Chondrocyte (in vitro differentiated cells): ENCODE results near the gene KIAA1586. TPM values are rescaled to one million over a fixed set of nuclear protein-coding genes. Genes with fewer than 3 reads are reported as not detected.
"Not testable (repeated sequence)": the region's sequence is repeated elsewhere in the genome, so short reads cannot be mapped to it uniquely, and the experiment has no call there.

Experiments used
- DNase-seq: peaks from one replicate; pipeline ENCODE4 v3.0.0; 2021; ENCODE audit warnings: mixed read lengths, low spot score
- H3K27ac Mint-ChIP-seq: one replicate; pipeline ENCODE4 v1.8.0; 2021; ENCODE audit warnings: mild to moderate bottlenecking, moderate library complexity, mixed read lengths; ENCODE audit not compliant: unreplicated experiment
- H3K27me3 Mint-ChIP-seq: 2 replicates; pipeline ENCODE4 v1.8.0; 2021; ENCODE audit warnings: low read depth, mixed read lengths
- H3K36me3 Mint-ChIP-seq: 2 replicates; pipeline ENCODE4 v1.8.0; 2021; ENCODE audit warnings: low read depth, mixed read lengths
- H3K4me1 Mint-ChIP-seq: 2 replicates; pipeline ENCODE4 v1.8.0; 2021; ENCODE audit warnings: low read depth, mild to moderate bottlenecking, mixed read lengths
- H3K4me3 Mint-ChIP-seq: one replicate; pipeline ENCODE4 v1.8.0; 2021; ENCODE audit warnings: mild to moderate bottlenecking, moderate library complexity, mixed read lengths; ENCODE audit not compliant: unreplicated experiment
- H3K9me3 Mint-ChIP-seq: 2 replicates; pipeline ENCODE4 v1.8.0; 2021; ENCODE audit warnings: low read depth, mixed read lengths
- CTCF ChIP-seq: fragments of 200-600 bp; sonication (generic); IDR thresholded peaks from 2 replicates; pipeline ENCODE4 v1.5.0; 2021; ENCODE audit warnings: antibody characterized with exemption, mild to moderate bottlenecking, moderate library complexity
- total RNA-seq: library from RNA; stranded (reverse); gene quantifications from 3 replicates; pipeline ENCODE4 v1.2.1, GENCODE V29; 2021

The KIAA1586 gene
- total RNA-seq, 1 donor from 2014 or later, result 13.4 TPM

GRCh38 chr6:57085471-57085870 lies 39.0 kb downstream of the KIAA1586 start:
- H3K36me3 Mint-ChIP-seq, result peaks cover 2% of the 10 kb centered on the region
- peaks cover 3% of the 10 kb centered on the region for H3K9me3 Mint-ChIP-seq
- H3K27ac Mint-ChIP-seq, result no peak overlapping the region
- no peaks in the 10 kb centered on the region for H3K27me3 Mint-ChIP-seq
- no peak for TF ChIP-seq CTCF
- no peak overlapping the region for H3K4me3 Mint-ChIP-seq
- DNase-seq, result no peak
- peaks cover 17% of the 10 kb centered on the region for H3K4me1 Mint-ChIP-seq

GRCh38 chr6:57086843-57087242 lies 40.4 kb downstream of the KIAA1586 start:
- H3K9me3 Mint-ChIP-seq, result no peaks in the 10 kb centered on the region
- no peak for DNase-seq
- H3K36me3 Mint-ChIP-seq, result peaks cover under 1% of the 10 kb centered on the region
- no peak overlapping the region for H3K27ac Mint-ChIP-seq
- no peak for TF ChIP-seq CTCF
- H3K27me3 Mint-ChIP-seq, result no peaks in the 10 kb centered on the region
- H3K4me3 Mint-ChIP-seq, result no peak overlapping the region
- peaks cover 24% of the 10 kb centered on the region for H3K4me1 Mint-ChIP-seq

- Mint-ChIP-seq H3K4me1 (peaks cover 34% of the 10 kb centered on the region), H3K27me3 (no peaks in the 10 kb centered on the region), H3K36me3 (peaks cover 4% of the 10 kb centered on the region), H3K27ac (peak overlapping the region; percentile 49), H3K9me3 (no peaks in the 10 kb centered on the region), H3K4me3 (no peak overlapping the region)
- DNase-seq, result no peak
- no peak for TF ChIP-seq CTCF
These were observed 41.4 kb downstream of the KIAA1586 start for GRCh38 chr6:57087916-57088315.

- Mint-ChIP-seq H3K27ac (peak overlapping the region; percentile 93), H3K27me3 (no peaks in the 10 kb centered on the region), H3K4me1 (peaks cover 43% of the 10 kb centered on the region), H3K4me3 (peak overlapping the region; percentile 83), H3K9me3 (no peaks in the 10 kb centered on the region), H3K36me3 (peaks cover 4% of the 10 kb centered on the region)
- DNase-seq, result no peak
- no peak for TF ChIP-seq CTCF
These were observed 42.8 kb downstream of the KIAA1586 start for GRCh38 chr6:57089265-57089664.

- peak; percentile 98 for DNase-seq
- Mint-ChIP-seq H3K4me1 (peaks cover 43% of the 10 kb centered on the region), H3K36me3 (peaks cover 4% of the 10 kb centered on the region), H3K27ac (peak within 1 kb of the TSS; percentile 93), H3K9me3 (no peaks in the 10 kb centered on the region), H3K27me3 (no peaks in the 10 kb centered on the region), H3K4me3 (peak within 1 kb of the TSS; percentile 83)
- TF ChIP-seq CTCF, result peak; percentile 37
These were observed 43.4 kb downstream of the KIAA1586 start, which contains the start of gene ZNF451 for GRCh38 chr6:57089687-57090457. Gene ZNF451, plus strand, starts transcription at chr6:57090188. Its CDS starts 66 bp downstream, at chr6:57090254.

- not testable (repeated sequence) for H3K9me3 Mint-ChIP-seq, H3K27me3 Mint-ChIP-seq, H3K36me3 Mint-ChIP-seq, DNase-seq, H3K27ac Mint-ChIP-seq
- peaks cover 47% of the 10 kb centered on the region for H3K4me1 Mint-ChIP-seq
- H3K4me3 Mint-ChIP-seq, result peak overlapping the region; percentile 83
These were observed 44.1 kb downstream of the KIAA1586 start for GRCh38 chr6:57090458-57091067.

GRCh38 chr6:57091375-57091774 lies 44.9 kb downstream of the KIAA1586 start:
- not testable (repeated sequence) for H3K27me3 Mint-ChIP-seq, H3K9me3 Mint-ChIP-seq, H3K36me3 Mint-ChIP-seq, DNase-seq
- peak overlapping the region; percentile 92 for H3K27ac Mint-ChIP-seq
- H3K4me1 Mint-ChIP-seq, result peaks cover 49% of the 10 kb centered on the region
- peak overlapping the region; percentile 77 for H3K4me3 Mint-ChIP-seq
